GM18517 (cell line): ENCODE data around the gene DCPS.

Experiments
- ATAC-seq: cut with Tn5 transposase; IDR thresholded peaks from one replicate; pipeline ENCODE4 v1.9.1; 2021; ENCODE audit warnings: mild to moderate bottlenecking, moderate library complexity; ENCODE audit not compliant: unreplicated experiment

DCPS gene

GRCh38 chr11:126328001-126328390 lies 24.1 kb downstream of the DCPS start:
- no peak for ATAC-seq

GRCh38 chr11:126328444-126328843 lies 24.6 kb downstream of the DCPS start:
- ATAC-seq, result no peak

GRCh38 chr11:126328938-126329643 lies 25.2 kb downstream of the DCPS start:
- ATAC-seq, result no peak

DNA sequence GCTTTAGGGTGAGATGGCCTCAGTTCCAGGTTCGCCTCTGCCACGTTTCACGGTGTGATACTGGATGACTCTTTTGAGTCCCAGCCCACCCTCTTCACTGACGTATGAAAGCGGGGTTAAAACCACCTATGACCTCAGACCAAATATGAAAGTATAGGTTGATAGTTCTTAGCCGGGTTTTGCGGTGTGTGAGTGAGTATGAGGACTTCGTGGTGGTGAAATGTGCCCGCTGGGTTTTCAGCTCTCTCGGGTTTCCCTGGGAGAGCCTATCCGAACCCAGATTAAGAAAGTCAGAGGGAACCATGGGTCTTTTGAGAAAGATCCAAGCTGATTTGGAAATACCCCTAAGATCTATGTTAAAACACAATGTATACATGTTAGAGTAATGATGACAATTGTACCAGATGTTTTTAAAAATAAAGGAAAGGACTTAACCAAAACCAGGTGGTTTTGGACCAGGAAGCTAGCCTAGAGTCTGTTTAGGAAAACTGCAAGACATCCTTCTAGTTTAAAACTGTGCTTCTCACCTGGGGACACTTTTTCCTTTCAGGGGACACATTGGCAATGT lies 25.9 kb downstream of the DCPS start:
- ATAC-seq, result no peak

GRCh38 chr11:126331286-126331685 lies 27.4 kb downstream of the DCPS start:
- no peak for ATAC-seq

DNA sequence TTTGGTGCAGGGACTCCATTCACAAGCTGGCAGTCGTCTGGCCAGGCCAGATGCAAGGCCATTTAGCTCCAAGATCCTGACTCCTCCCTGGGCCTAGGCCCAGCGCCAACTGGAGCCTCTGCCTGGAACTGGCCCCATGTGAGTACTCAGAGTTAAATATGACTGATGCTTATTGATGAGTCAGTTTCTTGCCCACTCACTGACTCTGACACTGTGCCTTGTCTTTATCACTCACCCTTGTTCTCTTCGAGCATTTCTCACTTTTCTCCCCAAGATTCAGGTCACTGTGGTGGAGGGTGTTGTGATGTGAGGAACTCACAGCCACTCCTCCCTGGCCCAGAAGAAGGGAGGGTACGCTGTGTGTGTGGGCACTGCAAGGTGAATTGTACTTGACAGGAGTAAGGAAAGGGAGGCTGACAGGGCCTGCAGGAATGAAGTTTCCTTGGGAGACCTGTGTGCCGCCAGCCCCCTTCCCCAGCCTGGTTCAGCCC lies 28.4 kb downstream of the DCPS start:
- no peak for ATAC-seq

GRCh38 chr11:126333142-126333541 lies 29.3 kb downstream of the DCPS start:
- ATAC-seq, result no peak

GRCh38 chr11:126334659-126335462 lies 31.0 kb downstream of the DCPS start:
- ATAC-seq, result no peak

GRCh38 chr11:126335463-126335760 lies 31.6 kb downstream of the DCPS start:
- no peak for ATAC-seq

- ATAC-seq, result no peak
Observed at GRCh38 chr11:126336138-126336541, 32.3 kb downstream of the DCPS start.

DNA sequence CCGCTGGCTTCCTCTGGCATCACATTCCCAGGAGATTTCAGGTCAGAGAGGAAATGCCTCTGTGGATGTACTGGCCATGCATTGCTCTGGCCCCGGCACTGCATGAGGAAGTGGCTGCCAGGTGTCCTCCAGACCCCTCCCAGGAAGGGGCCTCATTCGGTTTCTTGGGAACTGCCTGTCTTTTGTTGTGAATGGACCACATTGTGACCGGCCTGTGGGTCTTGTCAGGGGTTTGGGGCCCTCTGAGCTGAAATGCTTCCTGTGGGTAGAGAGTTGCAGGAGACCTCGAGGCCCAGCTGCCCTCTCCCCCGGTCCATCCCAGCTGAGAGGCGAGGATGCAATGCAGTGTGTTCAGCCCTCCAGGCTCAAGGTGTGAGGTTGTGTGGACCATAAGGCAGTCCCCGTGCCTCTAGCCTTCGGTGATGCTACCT lies 32.8 kb downstream of the DCPS start:
- no peak for ATAC-seq

- no peak for ATAC-seq
Observed at GRCh38 chr11:126337126-126337473, 33.2 kb downstream of the DCPS start.

- no peak for ATAC-seq
Observed at GRCh38 chr11:126337474-126338241, 33.8 kb downstream of the DCPS start.

DNA sequence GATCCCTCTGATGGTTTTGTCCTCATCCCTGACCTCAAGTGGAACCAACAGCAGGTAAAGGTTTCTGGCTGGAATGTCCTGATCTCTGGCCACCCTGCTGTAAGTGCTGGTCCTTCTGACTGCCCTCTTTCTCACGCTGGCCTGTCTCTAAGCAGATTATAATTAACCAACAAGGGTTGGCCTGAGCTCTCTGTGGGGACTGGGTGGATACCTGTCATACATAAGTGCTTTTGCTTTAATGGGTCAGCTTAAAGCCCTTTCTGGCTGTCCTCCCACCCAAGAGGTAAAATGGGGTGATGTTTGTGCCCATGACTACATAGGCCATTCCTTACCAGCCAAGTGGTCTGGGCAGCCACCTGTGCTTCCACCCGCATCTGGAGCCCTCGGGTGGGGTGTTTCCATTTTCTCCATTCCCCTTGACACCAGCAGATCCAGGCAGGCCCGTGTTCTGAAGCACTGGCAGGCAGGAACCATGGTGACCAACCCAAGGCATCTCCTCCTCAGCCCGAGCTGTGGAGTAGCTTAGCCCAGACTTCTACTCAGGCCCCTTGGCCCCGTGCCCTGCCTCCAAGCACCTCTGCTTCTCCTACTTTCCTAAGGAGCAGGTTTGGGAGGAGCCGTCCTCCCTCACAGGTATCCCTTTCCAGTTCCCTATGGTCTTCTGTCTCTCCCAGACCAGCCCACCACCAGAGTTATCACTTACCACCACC lies 34.6 kb downstream of the DCPS start:
- ATAC-seq, result no peak

DNA sequence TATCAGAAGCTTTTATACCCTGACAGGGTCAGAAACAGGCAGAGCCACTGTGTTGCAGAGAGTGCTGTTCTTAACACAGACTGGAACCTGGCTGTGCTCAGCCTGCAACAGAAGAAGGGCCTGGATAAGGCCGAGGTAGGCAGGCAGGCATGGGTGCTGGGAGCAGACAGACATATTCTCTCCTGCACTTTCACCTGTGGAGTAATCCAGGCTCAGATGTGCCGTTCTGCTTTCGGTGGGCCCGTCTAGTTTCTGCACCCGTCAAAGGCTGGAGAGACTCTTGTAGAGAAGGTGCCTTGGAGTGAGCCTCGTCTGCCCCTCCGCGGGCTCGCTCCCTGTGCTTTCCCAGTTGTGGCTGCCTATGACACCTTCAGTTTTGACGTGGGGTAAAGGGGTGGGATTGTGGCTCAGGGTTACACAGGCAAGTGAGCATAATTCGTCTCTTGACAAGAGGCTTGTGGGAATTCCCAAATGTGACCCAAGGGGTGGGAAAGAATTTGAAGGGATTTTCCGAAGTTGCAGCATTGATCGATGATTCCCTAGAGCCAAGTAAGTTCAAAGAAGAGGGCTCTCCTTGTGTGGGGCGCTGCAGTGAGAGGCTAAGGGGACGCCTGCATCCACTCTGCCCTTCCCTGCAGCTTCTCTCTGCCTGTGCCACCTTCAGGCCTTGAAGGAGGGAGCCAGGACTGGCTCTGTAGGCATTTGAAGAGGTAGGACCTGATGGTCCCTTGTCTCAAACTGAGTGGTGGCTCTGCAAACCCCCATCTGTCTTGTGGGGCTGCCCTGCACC lies 35.4 kb downstream of the DCPS start:
- ATAC-seq, result no peak

- no peak for ATAC-seq
Observed at GRCh38 chr11:126339863-126340434, 36.1 kb downstream of the DCPS start.

GRCh38 chr11:126340960-126341606 lies 37.2 kb downstream of the DCPS start:
- ATAC-seq, result no peak

DNA sequence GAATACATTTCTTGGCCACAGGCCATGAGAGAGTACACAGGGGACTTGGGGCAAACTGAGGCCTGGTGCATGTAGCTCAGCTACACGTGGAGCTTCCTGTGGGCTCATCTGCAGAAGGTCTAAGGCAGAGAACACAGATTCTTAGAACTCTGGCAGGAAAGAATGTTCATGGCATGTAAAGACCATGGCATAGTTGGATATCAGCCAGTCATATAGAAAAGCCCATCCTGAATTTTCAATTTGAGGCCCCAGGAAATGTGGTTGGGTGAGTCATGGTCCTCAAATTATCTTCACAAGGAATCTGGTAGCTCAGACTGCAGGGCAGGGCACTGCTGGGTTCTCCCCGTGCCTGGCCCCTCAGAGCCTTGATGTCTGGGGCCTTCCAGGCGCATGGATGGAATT lies 37.9 kb downstream of the DCPS start:
- no peak for ATAC-seq

- no peak for ATAC-seq
Observed at GRCh38 chr11:126343051-126343450, 39.2 kb downstream of the DCPS start.
